Testis (tissue), 2 donors: ENCODE results near the gene SDK1.

Experiments used
- POLR2A ChIP-seq: fragments of 450-650 bp; IDR thresholded peaks from one replicate; pipeline ENCODE4 v1.6.1; 2017; ENCODE audit warnings: antibody characterized with exemption, mild to moderate bottlenecking, moderate library complexity
- TF ChIP-seq, protein P1 (sequence below), 3 experiments: fragments of 450-650 bp in 2 of 3; fragments of 200-600 bp in 1 of 3; sonication (generic) in 1 of 3; IDR thresholded peaks; one replicate each; pipeline ENCODE4 v1.5.1; 2016 to 2019; ENCODE audit warnings: antibody characterized with exemption in 3 of 3, mild to moderate bottlenecking in 2 of 3, moderate library complexity in 1 of 3

DNA sequence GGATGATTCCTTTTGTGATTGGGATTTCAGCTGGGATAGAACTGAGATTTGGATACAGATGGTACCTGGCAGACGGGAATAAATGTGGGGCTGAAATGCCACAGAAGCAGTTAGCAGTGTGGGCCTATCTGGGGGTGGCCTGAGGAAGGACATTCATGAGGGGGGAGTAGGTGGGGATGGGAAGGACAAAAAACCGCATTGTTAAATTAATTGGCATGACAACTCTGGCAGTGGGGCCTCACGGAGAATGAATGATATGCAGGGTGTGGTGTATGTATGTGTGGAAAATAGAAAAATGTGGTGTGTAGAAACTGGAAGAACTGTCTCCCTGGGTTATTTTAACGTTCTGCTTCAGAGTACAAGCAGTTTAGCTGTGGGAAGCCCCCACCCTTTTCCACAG is 17.8 kb downstream of the SDK1 start:
- no peak for TF ChIP-seq POLR2A
- TF ChIP-seq, protein P1, sequence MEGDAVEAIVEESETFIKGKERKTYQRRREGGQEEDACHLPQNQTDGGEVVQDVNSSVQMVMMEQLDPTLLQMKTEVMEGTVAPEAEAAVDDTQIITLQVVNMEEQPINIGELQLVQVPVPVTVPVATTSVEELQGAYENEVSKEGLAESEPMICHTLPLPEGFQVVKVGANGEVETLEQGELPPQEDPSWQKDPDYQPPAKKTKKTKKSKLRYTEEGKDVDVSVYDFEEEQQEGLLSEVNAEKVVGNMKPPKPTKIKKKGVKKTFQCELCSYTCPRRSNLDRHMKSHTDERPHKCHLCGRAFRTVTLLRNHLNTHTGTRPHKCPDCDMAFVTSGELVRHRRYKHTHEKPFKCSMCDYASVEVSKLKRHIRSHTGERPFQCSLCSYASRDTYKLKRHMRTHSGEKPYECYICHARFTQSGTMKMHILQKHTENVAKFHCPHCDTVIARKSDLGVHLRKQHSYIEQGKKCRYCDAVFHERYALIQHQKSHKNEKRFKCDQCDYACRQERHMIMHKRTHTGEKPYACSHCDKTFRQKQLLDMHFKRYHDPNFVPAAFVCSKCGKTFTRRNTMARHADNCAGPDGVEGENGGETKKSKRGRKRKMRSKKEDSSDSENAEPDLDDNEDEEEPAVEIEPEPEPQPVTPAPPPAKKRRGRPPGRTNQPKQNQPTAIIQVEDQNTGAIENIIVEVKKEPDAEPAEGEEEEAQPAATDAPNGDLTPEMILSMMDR (IDR thresholded peaks at IDR 0.05): no peak
